Stomach (tissue), 9 donors: ENCODE data around the gene SPSB3. TPM values are rescaled to one million over a fixed set of nuclear protein-coding genes. Genes with fewer than 3 reads are reported as not detected.

ENCODE experiments used
- DNase-seq, 2 donors: peaks; one replicate each; pipeline versions ENCODE4 v3.0.0 to v3.0.0-alpha.2; 2013 to 2019
- H3K27ac ChIP-seq, 5 donors: fragments of 200-600 bp in 4 of 5; sonication (generic) in 4 of 5; one replicate each; pipeline ENCODE4 v1.5.1; 2013 to 2019; ENCODE audit warnings: mild to moderate bottlenecking in 1 of 5, moderate library complexity in 1 of 5
- H3K27me3 ChIP-seq, 3 donors: fragments of 200-600 bp; sonication (generic); one replicate each; pipeline ENCODE4 v1.5.1; 2017 to 2019; ENCODE audit warnings: mixed run types in 1 of 3
- H3K36me3 ChIP-seq, 4 donors: fragments of 200-600 bp; sonication (generic); 1 replicate in 3 of 4; 2 replicates in 1 of 4; pipeline ENCODE4 v1.5.1; 2016 to 2019
- H3K4me1 ChIP-seq, 4 donors: fragments of 200-600 bp; sonication (generic); one replicate each; pipeline ENCODE4 v1.5.1; 2016 to 2019
- H3K4me3 ChIP-seq, 4 donors: fragments of 200-600 bp; sonication (generic) in 3 of 4; one replicate each; pipeline ENCODE4 v1.5.1; 2016 to 2019; ENCODE audit warnings: mild to moderate bottlenecking in 1 of 4
- H3K9me3 ChIP-seq, 4 donors: fragments of 200-600 bp; sonication (generic); one replicate each; pipeline ENCODE4 v1.5.1; 2016 to 2019
- EP300 ChIP-seq: sonication (generic); formaldehyde crosslinking; IDR thresholded peaks from one replicate; pipeline ENCODE4 v1.6.1; 2017; ENCODE audit warnings: antibody characterized with exemption
- POLR2A ChIP-seq, 4 donors: fragments of 450-650 bp; IDR thresholded peaks; one replicate each; pipeline ENCODE4 v1.6.1; 2016; ENCODE audit warnings: antibody characterized with exemption in 4 of 4, control low read depth in 2 of 4, mild to moderate bottlenecking in 1 of 4, moderate library complexity in 1 of 4
- POLR2AphosphoS5 ChIP-seq, 3 donors: sonication (generic); formaldehyde crosslinking; IDR thresholded peaks; one replicate each; pipeline ENCODE4 v1.6.1; 2016; ENCODE audit warnings: antibody characterized with exemption in 3 of 3
- WGBS, 5 donors: extraction: QIAGEN DNeasy Blood & Tissue Kit in 3 of 5; methylation state at CpG; one replicate each; pipeline versions ENCODE4 v1.1.5 to v1.1.7; 2013 to 2018; 5-methylcytosine and 5-hydroxymethylcytosine counted together
- intact Hi-C: fragments of 100-400 bp; cut with DNase I; formaldehyde crosslinking; loops from one replicate; pipeline ENCODE4 v1.15.1; 2023; ENCODE audit warnings: low total_unique reads
- polyA plus RNA-seq, 3 donors: library from polyadenylated mRNA; stranded (reverse); fragments of 200-250 nt; gene quantifications; one replicate each; pipeline ENCODE4 v1.2.3, GENCODE V29; 2013
- total RNA-seq, 5 donors: library from RNA; depleted of rRNA; stranded (reverse); fragments of >200 nt; gene quantifications; one replicate each; pipeline versions ENCODE4 v1.1.0 to v1.2.3, GENCODE V29; 2014 to 2016
- TF ChIP-seq, protein P1 (sequence below), 7 experiments: fragments of 450-650 bp in 4 of 7; fragments of 200-600 bp in 3 of 7; sonication (generic) in 3 of 7; IDR thresholded peaks; one replicate each; pipeline ENCODE4 v1.5.1; 2016 to 2019; ENCODE audit warnings: antibody characterized with exemption in 7 of 7, control low read depth in 2 of 7, mild to moderate bottlenecking in 1 of 7
- donor health status: healthy with polysubstance abuse.
- donor health status: Bipolar disorder and iron deficiency.
- donor health status: healthy.

Gene SPSB3
- total and polyA plus RNA-seq, 8 donors = 22.2 to 186 (median 73.8) TPM

DNA sequence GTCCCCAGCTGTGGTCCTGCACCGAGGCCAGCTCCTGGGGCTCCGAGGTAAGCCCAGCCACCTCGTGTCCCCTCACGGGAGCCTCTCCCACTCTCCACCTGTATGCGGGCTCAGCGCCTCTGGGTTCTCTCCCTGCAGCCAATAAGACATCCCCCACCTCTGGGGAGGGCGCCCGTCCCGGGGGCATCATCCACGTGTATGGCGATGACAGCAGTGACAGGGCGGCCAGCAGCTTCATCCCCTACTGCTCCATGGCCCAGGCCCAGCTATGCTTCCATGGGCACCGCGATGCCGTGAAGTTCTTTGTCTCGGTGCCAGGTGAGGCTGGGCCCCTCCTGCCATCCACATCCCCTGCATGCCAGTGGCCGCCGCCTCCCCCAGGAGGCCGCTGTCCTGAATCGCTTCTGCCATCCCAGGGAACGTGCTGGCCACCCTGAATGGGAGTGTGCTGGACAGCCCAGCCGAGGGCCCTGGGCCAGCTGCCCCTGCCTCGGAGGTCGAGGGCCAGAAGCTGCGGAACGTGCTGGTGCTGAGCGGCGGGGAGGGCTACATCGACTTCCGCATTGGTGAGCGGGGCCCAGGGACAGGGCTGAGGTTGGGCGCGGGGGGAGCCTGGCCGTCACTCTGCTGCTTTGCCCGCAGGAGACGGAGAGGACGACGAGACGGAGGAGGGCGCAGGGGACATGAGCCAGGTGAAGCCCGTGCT, 14.2 kb downstream of the SPSB3 start:
- WGBS, 5 donors = 86 to 89% (median 87%) methylated on average over 18 to 41 of the region's 41 CpGs
- no peaks in the 10 kb centered on the region for H3K9me3 ChIP-seq
- H3K36me3 ChIP-seq = peaks cover 51 to 68% (median 66%) of the 10 kb centered on the region in 4 donors
- intact Hi-C loops = no loop called here
- no peaks in the 10 kb centered on the region for H3K27me3 ChIP-seq
- no peak overlapping the region for H3K4me3 ChIP-seq
- H3K4me1 ChIP-seq = peaks cover 23 to 50% (median 35%) of the 10 kb centered on the region in 4 donors
- TF ChIP-seq POLR2A (IDR thresholded peaks at IDR 0.05) = no peak
- TF ChIP-seq EP300 = no peak
- TF ChIP-seq POLR2AphosphoS5 (IDR thresholded peaks at IDR 0.05) = no peak
- TF ChIP-seq, protein P1, sequence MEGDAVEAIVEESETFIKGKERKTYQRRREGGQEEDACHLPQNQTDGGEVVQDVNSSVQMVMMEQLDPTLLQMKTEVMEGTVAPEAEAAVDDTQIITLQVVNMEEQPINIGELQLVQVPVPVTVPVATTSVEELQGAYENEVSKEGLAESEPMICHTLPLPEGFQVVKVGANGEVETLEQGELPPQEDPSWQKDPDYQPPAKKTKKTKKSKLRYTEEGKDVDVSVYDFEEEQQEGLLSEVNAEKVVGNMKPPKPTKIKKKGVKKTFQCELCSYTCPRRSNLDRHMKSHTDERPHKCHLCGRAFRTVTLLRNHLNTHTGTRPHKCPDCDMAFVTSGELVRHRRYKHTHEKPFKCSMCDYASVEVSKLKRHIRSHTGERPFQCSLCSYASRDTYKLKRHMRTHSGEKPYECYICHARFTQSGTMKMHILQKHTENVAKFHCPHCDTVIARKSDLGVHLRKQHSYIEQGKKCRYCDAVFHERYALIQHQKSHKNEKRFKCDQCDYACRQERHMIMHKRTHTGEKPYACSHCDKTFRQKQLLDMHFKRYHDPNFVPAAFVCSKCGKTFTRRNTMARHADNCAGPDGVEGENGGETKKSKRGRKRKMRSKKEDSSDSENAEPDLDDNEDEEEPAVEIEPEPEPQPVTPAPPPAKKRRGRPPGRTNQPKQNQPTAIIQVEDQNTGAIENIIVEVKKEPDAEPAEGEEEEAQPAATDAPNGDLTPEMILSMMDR (IDR thresholded peaks at IDR 0.05) = no peak
- H3K27ac ChIP-seq = no peak overlapping the region
- DNase-seq = no peak

DNA sequence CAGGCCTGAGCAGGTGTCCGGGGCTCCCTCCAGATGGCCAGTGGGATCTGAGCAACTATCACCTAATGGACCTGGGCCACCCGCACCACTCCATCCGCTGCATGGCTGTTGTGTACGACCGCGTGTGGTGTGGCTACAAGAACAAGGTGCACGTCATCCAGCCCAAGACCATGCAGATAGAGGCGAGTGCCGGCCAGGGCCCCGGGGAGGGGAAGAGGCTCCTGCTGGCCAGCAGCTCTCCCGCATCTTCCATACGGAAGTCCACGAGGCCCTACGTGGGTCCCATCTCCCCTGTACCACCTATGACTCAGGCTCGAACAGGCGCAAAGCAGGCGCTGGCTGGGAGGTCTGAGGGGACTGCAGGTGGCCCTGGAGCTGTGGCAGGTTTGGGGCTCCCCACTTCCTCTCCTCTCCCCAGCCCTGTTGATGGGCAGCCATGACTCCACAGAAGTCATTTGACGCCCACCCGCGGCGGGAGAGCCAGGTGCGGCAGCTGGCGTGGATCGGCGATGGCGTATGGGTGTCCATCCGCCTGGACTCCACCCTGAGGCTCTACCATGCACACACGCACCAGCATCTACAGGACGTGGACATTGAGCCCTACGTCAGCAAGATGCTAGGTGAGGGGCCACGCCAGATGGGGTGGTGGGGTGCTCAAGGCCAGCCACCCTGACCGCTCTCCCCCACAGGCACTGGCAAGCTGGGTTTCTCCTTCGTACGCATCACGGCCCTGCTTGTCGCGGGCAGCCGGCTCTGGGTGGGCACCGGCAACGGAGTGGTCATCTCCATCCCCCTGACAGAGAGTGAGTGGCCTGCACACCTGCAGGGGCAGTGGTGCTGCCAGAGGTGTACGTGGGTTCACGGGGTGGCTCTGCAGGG, 15.0 kb downstream of the SPSB3 start:
- intact Hi-C loops = no loop called here
- peaks cover 60 to 77% (median 74%) of the 10 kb centered on the region in 4 donors for H3K36me3 ChIP-seq
- WGBS, 5 donors = 85 to 93% (median 91%) methylated on average over 11 to 42 of the region's 42 CpGs

DNA sequence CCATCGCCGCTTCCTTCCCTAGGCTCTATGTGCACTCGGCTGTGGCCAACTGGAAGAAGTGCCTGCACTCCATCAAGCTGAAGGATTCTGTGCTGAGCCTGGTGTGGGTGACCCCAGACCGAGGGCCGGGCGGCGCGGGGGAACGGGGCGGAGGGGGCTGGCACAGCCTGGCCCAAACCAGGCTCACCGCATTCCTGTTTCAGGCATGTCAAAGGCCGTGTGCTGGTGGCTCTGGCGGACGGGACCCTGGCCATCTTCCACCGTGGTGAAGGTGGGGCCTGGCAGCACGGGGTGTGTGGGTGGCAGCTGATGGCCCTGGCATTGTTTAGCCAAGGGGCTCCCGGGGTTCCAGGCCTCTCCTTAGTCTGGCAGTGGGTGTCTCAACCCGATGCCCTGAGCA, 15.7 kb downstream of the SPSB3 start:
- H3K27me3 ChIP-seq = no peaks in the 10 kb centered on the region
- H3K9me3 ChIP-seq = no peaks in the 10 kb centered on the region
- TF ChIP-seq POLR2A (IDR thresholded peaks at IDR 0.05) = no peak
- TF ChIP-seq, protein P1 (IDR thresholded peaks at IDR 0.05) = no peak
- TF ChIP-seq POLR2AphosphoS5 (IDR thresholded peaks at IDR 0.05) = no peak
- TF ChIP-seq EP300 = no peak
- DNase-seq = no peak
- H3K27ac ChIP-seq = no peak overlapping the region
- no peak overlapping the region for H3K4me3 ChIP-seq
- H3K4me1 ChIP-seq = peaks cover 15 to 50% (median 30%) of the 10 kb centered on the region in 4 donors
- peaks cover 66 to 84% (median 81%) of the 10 kb centered on the region in 4 donors for H3K36me3 ChIP-seq
- WGBS, 5 donors = 76 to 84% (median 80%) methylated on average over 2 to 18 of the region's 18 CpGs
- intact Hi-C loops = no loop called here

More for the DNA sequence above, 15.0 kb downstream of the SPSB3 start:
- H3K4me3 ChIP-seq = no peak overlapping the region
- H3K4me1 ChIP-seq = peaks cover 22 to 57% (median 37%) of the 10 kb centered on the region in 4 donors
- DNase-seq = no peak
- TF ChIP-seq POLR2A (IDR thresholded peaks at IDR 0.05) = no peak
- TF ChIP-seq, protein P1 (IDR thresholded peaks at IDR 0.05) = no peak
- no peak for TF ChIP-seq POLR2AphosphoS5 (IDR thresholded peaks at IDR 0.05)
- TF ChIP-seq EP300 = no peak
- H3K9me3 ChIP-seq = no peaks in the 10 kb centered on the region
- H3K27ac ChIP-seq = no peak overlapping the region
- H3K27me3 ChIP-seq = no peaks in the 10 kb centered on the region

DNA sequence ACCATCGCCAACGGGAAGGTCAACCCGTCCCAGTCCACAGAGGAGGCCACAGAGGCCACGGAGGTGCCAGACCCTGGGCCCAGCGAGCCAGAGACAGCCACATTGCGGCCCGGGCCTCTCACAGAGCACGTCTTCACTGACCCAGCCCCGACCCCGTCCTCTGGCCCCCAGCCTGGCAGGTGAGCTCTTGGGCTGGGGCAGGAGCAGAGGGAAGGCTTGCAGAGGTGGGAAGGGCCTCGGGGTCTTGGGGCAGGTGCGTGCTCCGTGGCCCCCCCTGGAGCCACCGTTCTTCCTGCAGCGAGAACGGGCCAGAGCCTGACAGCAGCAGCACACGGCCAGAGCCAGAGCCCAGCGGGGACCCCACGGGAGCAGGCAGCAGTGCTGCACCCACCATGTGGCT, 16.1 kb downstream of the SPSB3 start:
- peaks cover 68 to 88% (median 86%) of the 10 kb centered on the region in 4 donors for H3K36me3 ChIP-seq

More for the DNA sequence above, 16.1 kb downstream of the SPSB3 start:
- Histone ChIP-seq H3K27ac (no peak overlapping the region), H3K4me1 (peaks cover 14 to 46% (median 26%) of the 10 kb centered on the region in 4 donors), H3K4me3 (no peak overlapping the region), H3K9me3 (no peaks in the 10 kb centered on the region), H3K27me3 (no peaks in the 10 kb centered on the region)
- TF ChIP-seq, protein P1 (IDR thresholded peaks at IDR 0.05) = no peak
- TF ChIP-seq POLR2A (IDR thresholded peaks at IDR 0.05) (no peak), EP300 (no peak), POLR2AphosphoS5 (IDR thresholded peaks at IDR 0.05) (no peak)
- intact Hi-C loops = no loop called here
- no peak for DNase-seq
- 89 to 94% (median 93%) methylated on average over 16 to 19 of the region's 19 CpGs; no CpG with 5 or more reads in 1 of the 5 donors for WGBS, 5 donors
